Skin epidermis (tissue), 12 donors: Measurements from ENCODE around the gene MYT1.
"Not testable (repeated sequence)": the region's sequence is repeated elsewhere in the genome, so short reads cannot be mapped to it uniquely, and the experiment has no call there.

Experiments
- H3K27ac ChIP-seq, 21 experiments: fragments of 200-600 bp; sonication (generic) in 11 of 21; one replicate each; pipeline ENCODE4 v1.5.0; 2020; ENCODE audit warnings: mild to moderate bottlenecking in 3 of 21, inconsistent platforms in 2 of 21, moderate library complexity in 2 of 21
- H3K4me3 ChIP-seq, 7 experiments: fragments of 200-600 bp; sonication (generic) in 2 of 7; one replicate each; pipeline ENCODE4 v1.5.0; 2020; ENCODE audit warnings: inconsistent platforms in 2 of 7, mild to moderate bottlenecking in 2 of 7, moderate library complexity in 1 of 7

Gene MYT1

GRCh38 chr20:64278317-64278681 is 114.0 kb downstream of the MYT1 start:
- no peak overlapping the region for H3K4me3 ChIP-seq
- no peak overlapping the region for H3K27ac ChIP-seq

- Histone ChIP-seq H3K27ac (no peak overlapping the region), H3K4me3 (no peak overlapping the region)
These were observed 115.7 kb downstream of the MYT1 start for GRCh38 chr20:64279826-64280459.

- Histone ChIP-seq H3K27ac (no peak overlapping the region), H3K4me3 (no peak overlapping the region)
These were observed 116.2 kb downstream of the MYT1 start for GRCh38 chr20:64280460-64280843.

- Histone ChIP-seq H3K4me3 (no peak overlapping the region), H3K27ac (no peak overlapping the region)
These were observed 119.4 kb downstream of the MYT1 start for GRCh38 chr20:64283646-64284045.

GRCh38 chr20:64285579-64286446 is 121.6 kb downstream of the MYT1 start:
- H3K27ac ChIP-seq, H3K4me3 ChIP-seq: not testable (repeated sequence)

- H3K4me3 ChIP-seq, H3K27ac ChIP-seq: not testable (repeated sequence)
These were observed 122.4 kb downstream of the MYT1 start for GRCh38 chr20:64286447-64287263.

- H3K4me3 ChIP-seq, H3K27ac ChIP-seq: not testable (repeated sequence)
These were observed 123.0 kb downstream of the MYT1 start for GRCh38 chr20:64287264-64287590.
